ENCODE results near the gene GALNT15. TPM values are rescaled to one million over a fixed set of nuclear protein-coding genes. Genes with fewer than 3 reads are reported as not detected.

Gene GALNT15
- total and polyA plus RNA-seq, 2 donors (not counting 1 experiment from before 2014, with no cell fraction given): not detected

GRCh38 chr3:16205156-16205870 is 30.8 kb downstream of the GALNT15 start:
- H3K9me3 ChIP-seq (ENCODE audit: control extremely low read depth in 1 of 3, control insufficient read depth in 2 of 3, insufficient read depth in 1 of 3, low read length in 2 of 3): no peaks in the 10 kb centered on the region
- no peaks in the 10 kb centered on the region for H3K9me3 Mint-ChIP-seq (ENCODE audit: insufficient read depth)
- no peaks in the 10 kb centered on the region for H3K79me2 ChIP-seq (ENCODE audit: control insufficient read depth, insufficient read depth, low read length)
- H3K4me1 Mint-ChIP-seq: no peaks in the 10 kb centered on the region
- H4K20me1 ChIP-seq (ENCODE audit: control insufficient read depth, insufficient read depth, low read length, poor library complexity, severe bottlenecking): no peaks in the 10 kb centered on the region
- H2AFZ ChIP-seq (ENCODE audit: insufficient read depth, low read depth, low read length, poor library complexity, severe bottlenecking): no peak overlapping the region
- ChIA-PET CTCF (no interaction called here), POLR2A (no interaction called here)
- no peak for TF ChIP-seq CTCF (IDR thresholded peaks at IDR 0.05)
- TF ChIP-seq EZH2 (IDR thresholded peaks at IDR 0.05; ENCODE audit: borderline replicate concordance, insufficient read depth, low read depth, low read length, poor library complexity, severe bottlenecking): no peak
- peaks cover 3% of the 10 kb centered on the region for H3K27me3 Mint-ChIP-seq
- H3K4me1 ChIP-seq (ENCODE audit: control insufficient read depth in 2 of 2, insufficient read depth in 2 of 2, low read length in 2 of 2): no peaks in the 10 kb centered on the region
- intact Hi-C loops (cut with micrococcal nuclease): no loop called here
- peaks cover 0 to 3% (median 1%) of the 10 kb centered on the region in 4 experiments for H3K27me3 ChIP-seq (replicated peaks in 1 of 4; ENCODE audit: control extremely low read depth in 1 of 4, control insufficient read depth in 3 of 4, insufficient read depth in 4 of 4, low read length in 3 of 4)
- H3K27ac Mint-ChIP-seq: no peak overlapping the region
- 93% methylated on average over 5 of the region's 11 CpGs for WGBS (ENCODE audit: insufficient coverage)
- no peaks in the 10 kb centered on the region for H3K36me3 ChIP-seq (replicated peaks in 1 of 2; ENCODE audit: control extremely low read depth in 1 of 2, control insufficient read depth in 1 of 2, extremely low read depth in 1 of 2, insufficient read depth in 2 of 2, low read length in 1 of 2)
- no peak overlapping the region for H3K9ac ChIP-seq (ENCODE audit: low read length)
- no peak overlapping the region for H3K27ac ChIP-seq (ENCODE audit: low read length in 2 of 2)
- H3K4me2 ChIP-seq (replicated peaks; ENCODE audit: low read depth, low read length, poor library complexity, severe bottlenecking): no peak overlapping the region
- ATAC-seq (ENCODE audit: low read depth): no peak
- DNase-seq: no peak
- H3K4me3 Mint-ChIP-seq: no peak overlapping the region
- no peak overlapping the region for H3K4me3 ChIP-seq (ENCODE audit: control extremely low read depth in 1 of 5, extremely low read depth in 1 of 5, insufficient read depth in 1 of 5, low read depth in 2 of 5, low read length in 4 of 5)

GRCh38 chr3:16207031-16207430 is 32.6 kb downstream of the GALNT15 start:
- TF ChIP-seq EZH2 (IDR thresholded peaks at IDR 0.05; ENCODE audit: borderline replicate concordance, insufficient read depth, low read depth, low read length, poor library complexity, severe bottlenecking) (no peak), CTCF (IDR thresholded peaks at IDR 0.05) (no peak)
- Histone ChIP-seq H3K4me1 (ENCODE audit: control insufficient read depth in 2 of 2, insufficient read depth in 2 of 2, low read length in 2 of 2) (no peaks in the 10 kb centered on the region), H3K79me2 (ENCODE audit: control insufficient read depth, insufficient read depth, low read length) (no peaks in the 10 kb centered on the region), H3K9ac (ENCODE audit: low read length) (no peak overlapping the region), H3K36me3 (replicated peaks in 1 of 2; ENCODE audit: control extremely low read depth in 1 of 2, control insufficient read depth in 1 of 2, extremely low read depth in 1 of 2, insufficient read depth in 2 of 2, low read length in 1 of 2) (no peaks in the 10 kb centered on the region), H3K4me2 (replicated peaks; ENCODE audit: low read depth, low read length, poor library complexity, severe bottlenecking) (no peak overlapping the region), H4K20me1 (ENCODE audit: control insufficient read depth, insufficient read depth, low read length, poor library complexity, severe bottlenecking) (no peaks in the 10 kb centered on the region), H3K9me3 (ENCODE audit: control extremely low read depth in 1 of 3, control insufficient read depth in 2 of 3, insufficient read depth in 1 of 3, low read length in 2 of 3) (no peaks in the 10 kb centered on the region), H2AFZ (ENCODE audit: insufficient read depth, low read depth, low read length, poor library complexity, severe bottlenecking) (no peak overlapping the region), H3K27me3 (replicated peaks in 1 of 4; ENCODE audit: control extremely low read depth in 1 of 4, control insufficient read depth in 3 of 4, insufficient read depth in 4 of 4, low read length in 3 of 4) (peaks cover 0 to 3% (median 1%) of the 10 kb centered on the region in 4 experiments), H3K4me3 (ENCODE audit: control extremely low read depth in 1 of 5, extremely low read depth in 1 of 5, insufficient read depth in 1 of 5, low read depth in 2 of 5, low read length in 4 of 5) (no peak overlapping the region), H3K27ac (ENCODE audit: low read length in 2 of 2) (no peak overlapping the region)
- Mint-ChIP-seq H3K4me3 (no peak overlapping the region), H3K9me3 (ENCODE audit: insufficient read depth) (no peaks in the 10 kb centered on the region), H3K27ac (no peak overlapping the region), H3K27me3 (no peaks in the 10 kb centered on the region), H3K4me1 (no peaks in the 10 kb centered on the region)
- ChIA-PET CTCF (interaction anchor here (0.6 kb wide), 1 partner anchor 421 kb away, joined by 3 read pairs; no protein-coding TSS in a partner anchor), POLR2A (no interaction called here)
- ATAC-seq (ENCODE audit: low read depth) (no peak), DNase-seq (no peak)
- intact Hi-C loops (cut with micrococcal nuclease): no loop called here

Data from B cell (primary cell).